ENCODE data around the gene TRIM8.

Gene TRIM8

DNA sequence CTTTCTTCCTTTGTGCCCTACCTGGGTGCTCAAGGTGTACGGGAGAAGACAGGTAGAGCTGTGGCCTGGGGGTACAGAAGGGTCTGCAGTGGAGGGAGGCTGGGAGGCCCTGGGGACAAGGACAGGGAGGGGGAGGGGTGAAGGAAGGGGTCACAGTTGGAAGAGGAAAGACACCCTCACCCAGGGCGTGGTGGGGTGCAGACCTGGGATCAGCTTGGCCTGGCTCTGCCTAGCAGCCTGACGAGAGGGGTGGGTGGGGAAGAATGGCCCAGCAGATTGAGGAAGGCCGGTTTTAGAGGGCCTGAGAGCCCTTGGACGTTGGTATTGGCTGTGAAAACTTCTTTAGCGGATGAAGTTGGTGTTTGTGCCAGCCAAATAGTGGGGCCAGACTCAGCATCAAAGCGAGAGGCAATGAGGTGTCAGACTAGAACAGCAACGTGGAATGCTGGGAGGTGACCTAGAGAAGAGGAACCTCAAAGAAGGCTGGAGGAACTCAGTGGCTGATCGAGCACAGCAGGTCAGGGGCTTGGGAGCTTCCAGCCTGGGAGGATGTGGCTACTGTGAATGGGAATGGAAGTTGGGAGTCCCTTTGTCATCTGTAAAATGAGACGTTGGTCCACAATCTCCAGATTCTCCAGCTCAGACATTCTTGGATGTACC, 18.1 kb upstream of the TRIM8 start:
- H3K27ac ChIP-seq (ENCODE audit: low read depth, low read length): no peak overlapping the region
- H3K36me3 ChIP-seq (ENCODE audit: low read length): no peaks in the 10 kb centered on the region
- no peak overlapping the region for H3K9ac ChIP-seq (ENCODE audit: low read length)
- H2AFZ ChIP-seq (ENCODE audit: low read depth, low read length, severe bottlenecking): no peak overlapping the region
- H3F3A ChIP-seq (ENCODE audit: insufficient read depth): no peaks in the 10 kb centered on the region
- H3K4me2 ChIP-seq (ENCODE audit: low read depth, low read length, poor library complexity, severe bottlenecking): no peak overlapping the region
- TF ChIP-seq, protein P1, sequence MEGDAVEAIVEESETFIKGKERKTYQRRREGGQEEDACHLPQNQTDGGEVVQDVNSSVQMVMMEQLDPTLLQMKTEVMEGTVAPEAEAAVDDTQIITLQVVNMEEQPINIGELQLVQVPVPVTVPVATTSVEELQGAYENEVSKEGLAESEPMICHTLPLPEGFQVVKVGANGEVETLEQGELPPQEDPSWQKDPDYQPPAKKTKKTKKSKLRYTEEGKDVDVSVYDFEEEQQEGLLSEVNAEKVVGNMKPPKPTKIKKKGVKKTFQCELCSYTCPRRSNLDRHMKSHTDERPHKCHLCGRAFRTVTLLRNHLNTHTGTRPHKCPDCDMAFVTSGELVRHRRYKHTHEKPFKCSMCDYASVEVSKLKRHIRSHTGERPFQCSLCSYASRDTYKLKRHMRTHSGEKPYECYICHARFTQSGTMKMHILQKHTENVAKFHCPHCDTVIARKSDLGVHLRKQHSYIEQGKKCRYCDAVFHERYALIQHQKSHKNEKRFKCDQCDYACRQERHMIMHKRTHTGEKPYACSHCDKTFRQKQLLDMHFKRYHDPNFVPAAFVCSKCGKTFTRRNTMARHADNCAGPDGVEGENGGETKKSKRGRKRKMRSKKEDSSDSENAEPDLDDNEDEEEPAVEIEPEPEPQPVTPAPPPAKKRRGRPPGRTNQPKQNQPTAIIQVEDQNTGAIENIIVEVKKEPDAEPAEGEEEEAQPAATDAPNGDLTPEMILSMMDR (IDR thresholded peaks at IDR 0.05; ENCODE audit: insufficient read depth, low read length, poor library complexity, severe bottlenecking): no peak
- TF ChIP-seq EZH2phosphoT487 (conservative IDR thresholded peaks at IDR 0.05; ENCODE audit: low read length): no peak
- H4K20me1 ChIP-seq (ENCODE audit: low read depth, low read length): no peaks in the 10 kb centered on the region
- no peak overlapping the region for H3K4me3 ChIP-seq (ENCODE audit: insufficient read depth, low read length, poor library complexity, severe bottlenecking)
- no peaks in the 10 kb centered on the region for H3K9me2 ChIP-seq (replicated peaks; ENCODE audit: insufficient read depth, low read length)
- H3K9me3 ChIP-seq (ENCODE audit: insufficient read depth, low read length): no peaks in the 10 kb centered on the region
- no peaks in the 10 kb centered on the region for H3K27me3 ChIP-seq (ENCODE audit: low read length)
- no peaks in the 10 kb centered on the region for H3K79me2 ChIP-seq (ENCODE audit: insufficient read depth, low read length)

GRCh38 chr10:102627291-102627735, 17.0 kb upstream of the TRIM8 start:
- Histone ChIP-seq H3K4me3 (ENCODE audit: insufficient read depth, low read length, poor library complexity, severe bottlenecking) (no peak overlapping the region), H3K36me3 (ENCODE audit: low read length) (no peaks in the 10 kb centered on the region), H2AFZ (ENCODE audit: low read depth, low read length, severe bottlenecking) (no peak overlapping the region), H3K9me3 (ENCODE audit: insufficient read depth, low read length) (no peaks in the 10 kb centered on the region), H3K27ac (ENCODE audit: low read depth, low read length) (no peak overlapping the region), H3K27me3 (ENCODE audit: low read length) (no peaks in the 10 kb centered on the region), H3F3A (ENCODE audit: insufficient read depth) (no peaks in the 10 kb centered on the region), H3K9me2 (replicated peaks; ENCODE audit: insufficient read depth, low read length) (no peaks in the 10 kb centered on the region), H3K4me2 (ENCODE audit: low read depth, low read length, poor library complexity, severe bottlenecking) (no peak overlapping the region), H3K79me2 (ENCODE audit: insufficient read depth, low read length) (no peaks in the 10 kb centered on the region), H3K9ac (ENCODE audit: low read length) (no peak overlapping the region), H4K20me1 (ENCODE audit: low read depth, low read length) (no peaks in the 10 kb centered on the region)
- TF ChIP-seq, protein P1 (IDR thresholded peaks at IDR 0.05; ENCODE audit: insufficient read depth, low read length, poor library complexity, severe bottlenecking): no peak
- TF ChIP-seq EZH2phosphoT487 (conservative IDR thresholded peaks at IDR 0.05; ENCODE audit: low read length): no peak

GRCh38 chr10:102627736-102628293, 16.5 kb upstream of the TRIM8 start:
- TF ChIP-seq EZH2phosphoT487 (conservative IDR thresholded peaks at IDR 0.05; ENCODE audit: low read length): no peak
- TF ChIP-seq, protein P1 (IDR thresholded peaks at IDR 0.05; ENCODE audit: insufficient read depth, low read length, poor library complexity, severe bottlenecking): no peak
- Histone ChIP-seq H3K4me2 (ENCODE audit: low read depth, low read length, poor library complexity, severe bottlenecking) (no peak overlapping the region), H3K9me3 (ENCODE audit: insufficient read depth, low read length) (no peaks in the 10 kb centered on the region), H3K27ac (ENCODE audit: low read depth, low read length) (no peak overlapping the region), H3K27me3 (ENCODE audit: low read length) (no peaks in the 10 kb centered on the region), H3F3A (ENCODE audit: insufficient read depth) (no peaks in the 10 kb centered on the region), H3K36me3 (ENCODE audit: low read length) (no peaks in the 10 kb centered on the region), H3K4me3 (ENCODE audit: insufficient read depth, low read length, poor library complexity, severe bottlenecking) (no peak overlapping the region), H3K79me2 (ENCODE audit: insufficient read depth, low read length) (no peaks in the 10 kb centered on the region), H4K20me1 (ENCODE audit: low read depth, low read length) (no peaks in the 10 kb centered on the region), H3K9ac (ENCODE audit: low read length) (no peak overlapping the region), H2AFZ (ENCODE audit: low read depth, low read length, severe bottlenecking) (no peak overlapping the region), H3K9me2 (replicated peaks; ENCODE audit: insufficient read depth, low read length) (no peaks in the 10 kb centered on the region)

Data from SU-DHL-6 (cell line).